Measurements from ENCODE around the gene COL8A1.

GRCh38 chr3:99644746-99645145 is 6.4 kb downstream of the COL8A1 start:
- TF ChIP-seq RARB (CRISPR knock-in tag; IDR thresholded peaks at IDR 0.05) (no peak), GLIS3 (CRISPR knock-in tag; IDR thresholded peaks at IDR 0.05) (no peak), ARNTL (CRISPR knock-in tag; IDR thresholded peaks at IDR 0.05; ENCODE audit: borderline replicate concordance, low read depth) (no peak), ZFP3 (CRISPR knock-in tag; IDR thresholded peaks at IDR 0.05) (no peak), OSR1 (CRISPR knock-in tag; IDR thresholded peaks at IDR 0.05) (no peak), ISL1 (CRISPR knock-in tag; IDR thresholded peaks at IDR 0.05) (no peak), SNAI2 (CRISPR knock-in tag; IDR thresholded peaks at IDR 0.05) (no peak), ZFP30 (CRISPR knock-in tag; IDR thresholded peaks at IDR 0.05) (no peak), PATZ1 (CRISPR knock-in tag; IDR thresholded peaks at IDR 0.05; ENCODE audit: borderline replicate concordance) (no peak), BACH2 (CRISPR knock-in tag; IDR thresholded peaks at IDR 0.05; ENCODE audit: borderline replicate concordance) (no peak), CREB5 (CRISPR knock-in tag; IDR thresholded peaks at IDR 0.05; ENCODE audit: low read depth) (no peak), ZNF70 (CRISPR knock-in tag; IDR thresholded peaks at IDR 0.05) (no peak), ZC3H10 (CRISPR knock-in tag; IDR thresholded peaks at IDR 0.05) (no peak)

Data from SK-N-SH treated with all-trans-retinoic acid at 6 μM for 48 hours (cell line).